VCaP (cell line): ENCODE data around the gene PTTG1IP.

ENCODE experiments used
- H3K27ac ChIP-seq: fragments of 450-650 bp; 2 replicates; pipeline ENCODE4 v1.5.1; 2017
- TF ChIP-seq, protein P1 (sequence below): fragments of 450-650 bp; conservative IDR thresholded peaks from 2 replicates; pipeline ENCODE4 v1.5.1; 2017; ENCODE audit warnings: mild to moderate bottlenecking, moderate library complexity

The PTTG1IP gene

GRCh38 chr21:44887807-44888580 lies 14.5 kb upstream of the PTTG1IP start:
- H3K27ac ChIP-seq = no peak overlapping the region
- TF ChIP-seq, protein P1, sequence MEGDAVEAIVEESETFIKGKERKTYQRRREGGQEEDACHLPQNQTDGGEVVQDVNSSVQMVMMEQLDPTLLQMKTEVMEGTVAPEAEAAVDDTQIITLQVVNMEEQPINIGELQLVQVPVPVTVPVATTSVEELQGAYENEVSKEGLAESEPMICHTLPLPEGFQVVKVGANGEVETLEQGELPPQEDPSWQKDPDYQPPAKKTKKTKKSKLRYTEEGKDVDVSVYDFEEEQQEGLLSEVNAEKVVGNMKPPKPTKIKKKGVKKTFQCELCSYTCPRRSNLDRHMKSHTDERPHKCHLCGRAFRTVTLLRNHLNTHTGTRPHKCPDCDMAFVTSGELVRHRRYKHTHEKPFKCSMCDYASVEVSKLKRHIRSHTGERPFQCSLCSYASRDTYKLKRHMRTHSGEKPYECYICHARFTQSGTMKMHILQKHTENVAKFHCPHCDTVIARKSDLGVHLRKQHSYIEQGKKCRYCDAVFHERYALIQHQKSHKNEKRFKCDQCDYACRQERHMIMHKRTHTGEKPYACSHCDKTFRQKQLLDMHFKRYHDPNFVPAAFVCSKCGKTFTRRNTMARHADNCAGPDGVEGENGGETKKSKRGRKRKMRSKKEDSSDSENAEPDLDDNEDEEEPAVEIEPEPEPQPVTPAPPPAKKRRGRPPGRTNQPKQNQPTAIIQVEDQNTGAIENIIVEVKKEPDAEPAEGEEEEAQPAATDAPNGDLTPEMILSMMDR = no peak

- H3K27ac ChIP-seq = no peak overlapping the region
- TF ChIP-seq, protein P1 = no peak
Observed at GRCh38 chr21:44887126-44887806, 13.8 kb upstream of the PTTG1IP start.

DNA sequence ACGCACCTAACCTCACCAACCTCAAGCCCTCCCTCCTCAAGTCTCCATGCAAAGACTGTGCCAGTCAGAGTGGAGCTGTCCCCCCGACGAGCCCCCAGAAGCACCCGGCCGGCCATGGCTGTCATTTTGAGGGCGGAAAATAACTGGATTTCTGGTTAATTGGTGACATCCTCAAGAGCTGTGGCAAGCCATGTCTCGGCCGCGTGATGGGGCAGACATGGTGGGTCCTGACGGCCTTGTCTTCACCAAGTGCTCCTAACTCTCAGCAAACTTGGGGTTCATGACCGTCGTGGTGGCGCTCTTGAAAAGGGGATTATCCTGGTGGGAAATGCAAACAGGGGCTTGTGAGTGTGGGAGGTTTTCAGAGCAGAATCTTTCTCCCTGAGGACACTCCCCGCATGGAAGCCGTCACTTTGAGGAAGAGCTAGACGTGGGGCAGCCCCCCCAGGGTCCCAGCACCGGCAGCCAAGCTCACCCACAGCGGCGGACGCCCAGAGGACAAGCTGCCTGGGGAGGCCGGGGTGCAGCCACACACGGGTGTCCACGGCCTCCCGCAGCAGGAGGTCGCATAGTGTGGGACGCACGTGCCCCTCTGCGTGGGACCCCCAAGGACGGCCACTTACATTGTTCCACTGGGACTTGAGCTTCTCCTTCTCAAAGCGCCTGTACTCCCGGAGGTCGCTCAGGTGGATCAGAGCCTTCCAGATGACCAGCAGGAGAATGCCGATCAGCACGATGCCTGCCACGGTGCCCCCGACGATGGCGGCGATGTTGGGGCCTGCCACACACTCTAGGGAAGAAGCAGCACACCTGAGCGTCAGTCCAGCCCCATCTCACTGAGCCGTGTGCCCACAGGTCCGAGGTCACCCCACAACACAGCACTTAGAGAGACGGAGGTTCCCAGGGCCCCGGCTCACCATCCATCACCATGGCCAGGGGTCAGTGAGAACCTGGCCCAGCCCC lies 12.9 kb upstream of the PTTG1IP start:
- no peak overlapping the region for H3K27ac ChIP-seq
- TF ChIP-seq, protein P1 = no peak

DNA sequence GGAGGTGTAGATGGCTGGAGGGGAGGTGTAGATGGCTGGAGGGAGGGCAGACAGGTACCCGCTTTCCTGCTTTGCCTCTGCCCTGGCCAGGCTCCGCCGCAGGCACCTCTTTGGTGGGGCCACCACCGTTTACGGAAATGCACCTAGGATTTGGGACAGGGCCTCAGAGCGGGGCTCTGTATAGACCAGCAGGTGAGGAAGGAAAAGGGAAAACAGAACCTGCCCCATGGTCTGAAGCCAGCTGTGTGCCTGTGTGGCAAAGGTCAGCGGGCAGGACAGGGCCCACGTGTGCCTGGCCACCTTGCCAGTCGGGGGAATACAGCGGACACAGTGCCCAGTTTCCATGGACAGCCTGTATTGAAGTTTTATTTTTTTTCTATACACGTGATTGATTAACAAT lies 12.1 kb upstream of the PTTG1IP start:
- no peak overlapping the region for H3K27ac ChIP-seq
- TF ChIP-seq, protein P1 = no peak

- TF ChIP-seq, protein P1 = no peak
- no peak overlapping the region for H3K27ac ChIP-seq
Observed at GRCh38 chr21:44884097-44884496, 10.6 kb upstream of the PTTG1IP start.

- no peak overlapping the region for H3K27ac ChIP-seq
- TF ChIP-seq, protein P1 = no peak
Observed at GRCh38 chr21:44883250-44883649, 9.8 kb upstream of the PTTG1IP start.
